ENCODE results near the gene CCDC85A. TPM values are rescaled to one million over a fixed set of nuclear protein-coding genes. Genes with fewer than 3 reads are reported as not detected.

CCDC85A gene
- total and polyA plus RNA-seq, 12 donors: 0.13 to 1.1 (median 0.65) TPM; not detected in 1

DNA sequence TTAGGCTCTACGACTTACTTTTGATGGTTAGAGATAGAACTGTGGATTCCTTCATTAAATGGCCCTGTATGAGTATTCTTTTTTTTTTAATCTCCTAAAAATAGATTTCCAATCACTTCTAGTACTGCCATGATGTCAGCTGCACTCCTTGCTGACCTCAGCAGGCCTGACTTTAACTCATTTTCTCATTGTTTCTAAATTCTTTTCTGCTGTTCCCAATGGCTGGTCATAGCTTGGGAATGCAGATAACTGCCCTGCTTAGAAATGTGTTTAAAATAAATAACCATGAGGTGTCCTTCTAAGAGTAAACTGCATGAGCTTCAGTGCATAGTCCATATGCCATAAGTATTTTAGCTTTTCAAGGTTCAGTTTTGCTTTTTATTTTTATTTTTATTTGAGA, 15.7 kb downstream of the CCDC85A start:
- H3K27me3 ChIP-seq: no peaks in the 10 kb centered on the region
- TF ChIP-seq POLR2A (IDR thresholded peaks at IDR 0.05): no peak
- TF ChIP-seq, protein P1, sequence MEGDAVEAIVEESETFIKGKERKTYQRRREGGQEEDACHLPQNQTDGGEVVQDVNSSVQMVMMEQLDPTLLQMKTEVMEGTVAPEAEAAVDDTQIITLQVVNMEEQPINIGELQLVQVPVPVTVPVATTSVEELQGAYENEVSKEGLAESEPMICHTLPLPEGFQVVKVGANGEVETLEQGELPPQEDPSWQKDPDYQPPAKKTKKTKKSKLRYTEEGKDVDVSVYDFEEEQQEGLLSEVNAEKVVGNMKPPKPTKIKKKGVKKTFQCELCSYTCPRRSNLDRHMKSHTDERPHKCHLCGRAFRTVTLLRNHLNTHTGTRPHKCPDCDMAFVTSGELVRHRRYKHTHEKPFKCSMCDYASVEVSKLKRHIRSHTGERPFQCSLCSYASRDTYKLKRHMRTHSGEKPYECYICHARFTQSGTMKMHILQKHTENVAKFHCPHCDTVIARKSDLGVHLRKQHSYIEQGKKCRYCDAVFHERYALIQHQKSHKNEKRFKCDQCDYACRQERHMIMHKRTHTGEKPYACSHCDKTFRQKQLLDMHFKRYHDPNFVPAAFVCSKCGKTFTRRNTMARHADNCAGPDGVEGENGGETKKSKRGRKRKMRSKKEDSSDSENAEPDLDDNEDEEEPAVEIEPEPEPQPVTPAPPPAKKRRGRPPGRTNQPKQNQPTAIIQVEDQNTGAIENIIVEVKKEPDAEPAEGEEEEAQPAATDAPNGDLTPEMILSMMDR (IDR thresholded peaks at IDR 0.05): no peak
- intact Hi-C loops (cut with DNase I): no loop called here
- DNase-seq: no peak
- no peaks in the 10 kb centered on the region for H3K9me3 ChIP-seq (replicated peaks in 1 of 3)
- H3K4me1 ChIP-seq (replicated peaks in 1 of 2): no peaks in the 10 kb centered on the region
- H3K4me3 ChIP-seq: no peak overlapping the region
- H3K27ac ChIP-seq: no peak overlapping the region
- no peaks in the 10 kb centered on the region for H3K36me3 ChIP-seq (replicated peaks in 1 of 2)
- 54 to 79% (median 67%) methylated on average over 1 of the region's 1 CpG for WGBS, 4 donors

DNA sequence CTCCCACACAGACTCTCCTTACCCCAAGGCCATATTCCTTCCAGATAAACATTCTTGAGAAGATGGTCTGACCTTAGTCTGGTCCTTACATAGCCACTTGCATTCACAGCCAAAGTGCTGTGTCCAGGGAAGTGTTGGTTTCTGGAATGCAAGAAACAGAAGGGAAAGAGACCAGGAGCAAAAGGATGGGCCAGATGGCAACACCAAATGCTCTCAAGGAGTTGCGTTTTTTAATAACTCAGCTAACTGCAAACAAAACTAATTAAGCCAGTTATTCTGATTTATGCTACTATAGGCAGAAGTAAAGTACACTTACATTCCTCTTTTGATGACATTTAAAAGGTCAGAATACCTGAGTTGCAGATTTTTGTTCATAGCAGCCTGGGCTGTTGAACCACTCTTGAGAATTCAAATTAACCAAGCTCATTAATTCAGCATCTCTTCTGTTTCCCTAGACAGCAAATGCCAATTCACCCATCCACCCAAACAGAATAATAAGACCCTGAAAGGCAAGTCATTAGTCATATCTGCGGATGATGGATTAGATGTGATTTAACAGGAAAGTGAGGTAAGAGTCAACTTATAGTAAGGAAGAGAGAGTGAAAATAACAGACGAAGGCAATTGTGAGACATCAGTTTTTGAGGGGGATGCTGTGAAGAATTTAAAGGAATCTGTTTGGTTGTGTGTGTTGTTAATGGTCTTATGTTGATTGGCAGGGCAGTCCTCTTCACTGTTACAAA, 18.8 kb downstream of the CCDC85A start:
- H3K27ac ChIP-seq: no peak overlapping the region
- no peaks in the 10 kb centered on the region for H3K9me3 ChIP-seq (replicated peaks in 1 of 3)
- H3K4me3 ChIP-seq: no peak overlapping the region
- H3K4me1 ChIP-seq (replicated peaks in 1 of 2): no peaks in the 10 kb centered on the region
- no peak for DNase-seq
- intact Hi-C loops (cut with DNase I): no loop called here
- H3K27me3 ChIP-seq: no peaks in the 10 kb centered on the region
- WGBS, 4 donors: 63 to 87% (median 76%) methylated on average over 3 of the region's 3 CpGs
- no peaks in the 10 kb centered on the region for H3K36me3 ChIP-seq (replicated peaks in 1 of 2)
- no peak for TF ChIP-seq POLR2A (IDR thresholded peaks at IDR 0.05)
- TF ChIP-seq, protein P1 (IDR thresholded peaks at IDR 0.05): no peak

DNA sequence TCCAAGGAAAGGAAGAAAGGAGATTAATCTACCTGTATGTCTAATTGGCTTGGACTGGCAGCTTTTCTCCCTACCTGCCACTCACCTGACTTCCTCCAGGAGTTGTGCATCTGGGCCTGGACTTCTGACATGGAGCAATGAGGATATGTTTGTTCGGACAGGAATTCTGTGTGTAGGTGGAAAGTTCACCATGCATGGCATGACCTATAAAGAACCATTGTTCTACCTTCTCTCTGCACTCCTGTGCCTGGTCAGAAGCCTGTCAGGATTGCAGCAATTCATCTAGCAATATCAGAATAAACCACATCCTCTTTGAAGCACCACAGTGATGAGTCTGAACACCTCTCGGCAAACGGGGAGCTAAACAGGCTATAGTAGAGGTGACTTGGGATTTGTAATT, 20.8 kb downstream of the CCDC85A start:
- 59 to 86% (median 77%) methylated on average over 3 of the region's 3 CpGs for WGBS, 4 donors
- TF ChIP-seq POLR2A (IDR thresholded peaks at IDR 0.05): no peak
- TF ChIP-seq, protein P1 (IDR thresholded peaks at IDR 0.05): no peak
- Histone ChIP-seq H3K36me3 (replicated peaks in 1 of 2) (no peaks in the 10 kb centered on the region), H3K4me3 (no peak overlapping the region), H3K27ac (no peak overlapping the region), H3K4me1 (replicated peaks in 1 of 2) (no peaks in the 10 kb centered on the region), H3K27me3 (no peaks in the 10 kb centered on the region), H3K9me3 (replicated peaks in 1 of 3) (no peaks in the 10 kb centered on the region)
- intact Hi-C loops (cut with DNase I): no loop called here
- no peak for DNase-seq

DNA sequence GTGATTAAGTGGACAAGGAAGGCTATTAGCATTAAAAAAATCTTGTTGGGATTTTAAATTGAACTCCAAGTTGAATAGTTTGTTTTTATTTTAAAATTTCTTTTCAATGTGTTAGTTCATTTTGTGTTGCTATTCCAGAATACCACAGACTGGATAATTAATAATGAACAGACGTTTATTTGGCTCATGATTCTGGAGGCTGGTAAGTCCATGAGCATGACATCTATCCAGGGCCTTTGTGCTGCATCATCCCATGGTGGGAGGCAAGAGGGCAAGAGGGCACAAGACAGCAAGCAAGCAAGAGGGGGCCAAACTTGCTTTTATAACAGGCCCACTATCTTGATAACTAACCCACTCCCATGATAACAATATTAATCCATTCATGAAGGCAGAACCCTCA, 22.5 kb downstream of the CCDC85A start:
- no peak overlapping the region for H3K4me3 ChIP-seq
- intact Hi-C loops (cut with DNase I): no loop called here
- H3K4me1 ChIP-seq (replicated peaks in 1 of 2): no peaks in the 10 kb centered on the region
- DNase-seq: no peak
- H3K9me3 ChIP-seq (replicated peaks in 1 of 3): no peaks in the 10 kb centered on the region
- TF ChIP-seq POLR2A (IDR thresholded peaks at IDR 0.05): no peak
- no peaks in the 10 kb centered on the region for H3K36me3 ChIP-seq (replicated peaks in 1 of 2)
- WGBS, 4 donors: 0 to 36% (median 0%) methylated on average over 1 of the region's 1 CpG
- no peak overlapping the region for H3K27ac ChIP-seq
- no peaks in the 10 kb centered on the region for H3K27me3 ChIP-seq

DNA sequence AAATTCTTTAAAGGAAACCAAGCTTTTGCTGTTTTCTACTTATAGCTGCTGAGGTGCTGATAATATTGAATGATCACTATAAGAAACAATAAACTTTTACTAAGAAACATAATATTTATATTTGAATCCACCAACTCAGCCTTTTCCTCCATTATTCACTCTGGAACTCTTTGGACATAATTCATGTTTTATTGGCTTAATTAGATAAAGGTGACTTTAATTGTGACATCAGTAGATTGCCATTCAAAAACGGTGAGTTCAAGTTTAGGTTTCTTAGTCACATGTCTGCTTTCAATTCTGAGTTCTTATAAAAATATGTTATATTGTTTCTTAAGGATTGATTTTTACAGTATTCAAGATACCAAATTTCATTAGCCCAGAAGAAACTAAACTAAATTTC, 24.0 kb downstream of the CCDC85A start:
- no peaks in the 10 kb centered on the region for H3K27me3 ChIP-seq
- no peaks in the 10 kb centered on the region for H3K9me3 ChIP-seq (replicated peaks in 1 of 3)
- no peak overlapping the region for H3K4me3 ChIP-seq
- H3K27ac ChIP-seq: no peak overlapping the region
- WGBS, 4 donors: 52 to 67% (median 61%) methylated on average over 1 of the region's 1 CpG
- DNase-seq: no peak
- TF ChIP-seq, protein P1 (IDR thresholded peaks at IDR 0.05): no peak
- TF ChIP-seq POLR2A (IDR thresholded peaks at IDR 0.05): no peak
- H3K36me3 ChIP-seq (replicated peaks in 1 of 2): no peaks in the 10 kb centered on the region
- intact Hi-C loops (cut with DNase I): no loop called here
- H3K4me1 ChIP-seq (replicated peaks in 1 of 2): no peaks in the 10 kb centered on the region
